Measurements from ENCODE around the gene ISYNA1. TPM values are rescaled to one million over a fixed set of nuclear protein-coding genes. Genes with fewer than 3 reads are reported as not detected.

ISYNA1 gene
- total RNA-seq, 8 experiments from 2014 or later, result 7.2 to 157 (median 86.2) TPM

DNA sequence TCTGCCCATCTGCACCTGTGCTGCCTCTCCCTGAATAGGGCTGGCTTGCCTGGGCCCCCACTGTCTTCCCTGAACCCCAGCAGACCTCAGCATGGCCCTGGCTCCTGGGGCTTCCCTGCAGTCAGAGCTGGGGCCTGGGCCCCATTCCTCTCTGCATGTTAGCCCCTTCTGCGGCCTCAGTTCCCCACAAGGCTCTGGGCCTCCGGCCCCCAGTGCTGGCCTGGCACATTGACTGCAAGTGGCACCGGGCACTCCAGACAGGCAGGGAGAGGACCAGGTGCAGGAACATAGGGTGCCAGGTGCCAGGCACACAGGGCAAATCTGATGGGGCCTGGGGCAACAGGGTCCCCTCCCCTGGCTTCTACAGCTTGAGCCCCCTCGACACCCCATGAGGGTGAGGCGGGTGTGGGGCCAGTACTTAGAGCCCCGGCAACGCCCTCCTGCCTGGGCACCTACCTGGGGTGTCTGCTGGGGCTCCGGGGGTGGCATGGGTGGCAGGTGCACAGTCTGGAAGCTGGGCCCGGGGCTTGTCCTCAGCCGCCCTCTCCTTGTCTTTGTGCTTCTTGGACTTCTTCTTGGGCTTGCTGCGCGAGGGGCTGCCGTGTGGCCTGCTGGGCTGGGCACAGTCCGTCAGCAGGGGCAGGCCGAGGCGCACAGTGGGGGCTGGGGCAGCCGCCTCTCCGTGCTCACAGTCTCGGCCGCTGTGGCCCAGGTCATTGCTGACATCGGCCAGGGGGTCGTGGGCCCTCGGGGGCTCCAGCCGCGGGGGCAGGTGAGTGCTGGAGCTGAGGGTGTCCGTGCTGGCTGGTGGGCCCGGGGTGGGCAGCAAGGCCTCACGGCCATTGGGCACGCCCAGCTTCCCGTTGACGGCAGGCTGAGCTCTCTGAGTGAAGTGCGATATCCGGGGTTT is 12.3 kb upstream of the ISYNA1 start:
- Histone ChIP-seq H3K4me3 (no peak overlapping the region), H3K4me1 (replicated peaks in 1 of 2) (peaks cover 19 to 20% of the 10 kb centered on the region in 2 donors), H3K27ac (no peak overlapping the region)
- in situ Hi-C loops (cut with MboI; ENCODE audit: low pct_unique_long_range_greater_than_20kb in 2 of 9, low sequenced_read_pairs in 9 of 9, unreplicated experiment in 9 of 9), result loop anchor here in 4 of 9 experiments (25.0 kb wide), 2 partner anchors 387 to 412 kb away; partner anchors contain the start of gene UPF1 (in 1 of the 4)
- 75 to 100% (median 77%) methylated on average over 1 to 6 of the region's 33 CpGs; no CpG with 5 or more reads in 6 of the 10 experiments for WGBS, 10 experiments
- peak in 6 of 8 experiments; percentile 5 to 11 (median 8) for ATAC-seq (replicated peaks in 6 of 8)

DNA sequence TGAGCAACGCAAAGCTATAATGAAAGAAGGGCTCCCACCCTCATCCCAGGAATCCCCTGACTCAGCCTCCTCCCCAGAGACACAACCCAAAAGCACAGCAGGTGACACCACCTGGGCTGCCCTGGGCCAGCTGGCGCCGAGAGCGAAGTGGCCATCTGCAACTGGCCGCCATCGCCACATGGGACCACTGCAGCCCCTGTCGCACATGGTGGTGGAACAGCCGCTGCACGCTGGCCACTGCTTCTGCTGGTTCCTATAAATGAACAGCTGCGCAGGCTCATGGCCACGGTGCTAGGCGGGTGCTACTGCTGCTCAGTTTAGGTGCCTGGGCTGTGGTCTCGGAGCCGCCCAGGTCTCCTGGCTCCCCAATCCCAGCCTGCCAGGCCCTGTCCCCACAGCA is 11.6 kb upstream of the ISYNA1 start:
- ATAC-seq (replicated peaks in 6 of 8), result no peak
- in situ Hi-C loops (cut with MboI; ENCODE audit: low pct_unique_long_range_greater_than_20kb in 2 of 9, low sequenced_read_pairs in 9 of 9, unreplicated experiment in 9 of 9), result no loop called here
- H3K4me1 ChIP-seq (replicated peaks in 1 of 2), result peaks cover 19 to 20% of the 10 kb centered on the region in 2 donors
- no peak overlapping the region for H3K27ac ChIP-seq
- 97% methylated on average over 6 of the region's 14 CpGs; no CpG with 5 or more reads in 9 of the 10 experiments for WGBS, 10 experiments
- no peak overlapping the region for H3K4me3 ChIP-seq

DNA sequence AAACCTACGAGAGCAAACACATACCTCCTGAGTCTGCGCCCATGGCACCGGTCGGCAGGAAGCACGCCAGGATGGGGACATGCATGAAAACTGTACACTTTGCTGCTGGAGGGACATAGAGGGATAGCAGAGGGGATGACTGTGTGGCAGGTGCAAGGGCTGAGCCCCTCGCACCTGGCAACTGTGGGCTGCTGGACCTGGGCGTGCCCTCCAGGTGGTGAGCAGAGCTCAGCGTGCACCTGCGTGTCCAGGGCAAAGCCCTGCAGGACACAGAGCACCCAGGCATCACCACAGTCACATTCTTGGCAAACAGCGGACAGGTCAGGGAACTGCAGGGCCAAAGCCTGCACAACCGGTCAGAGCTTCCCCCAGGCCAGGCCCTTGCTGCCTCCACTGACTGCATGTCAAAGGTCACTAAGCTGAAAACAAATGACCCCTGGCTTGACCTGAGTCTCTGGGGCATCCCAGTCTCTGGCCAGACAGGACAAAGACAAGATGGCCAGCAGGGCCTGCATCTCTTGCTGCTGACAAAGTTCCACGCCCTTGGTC is 9.0 kb upstream of the ISYNA1 start:
- in situ Hi-C loops (cut with MboI; ENCODE audit: low pct_unique_long_range_greater_than_20kb in 2 of 9, low sequenced_read_pairs in 9 of 9, unreplicated experiment in 9 of 9), result no loop called here
- ATAC-seq (replicated peaks in 6 of 8), result no peak

DNA sequence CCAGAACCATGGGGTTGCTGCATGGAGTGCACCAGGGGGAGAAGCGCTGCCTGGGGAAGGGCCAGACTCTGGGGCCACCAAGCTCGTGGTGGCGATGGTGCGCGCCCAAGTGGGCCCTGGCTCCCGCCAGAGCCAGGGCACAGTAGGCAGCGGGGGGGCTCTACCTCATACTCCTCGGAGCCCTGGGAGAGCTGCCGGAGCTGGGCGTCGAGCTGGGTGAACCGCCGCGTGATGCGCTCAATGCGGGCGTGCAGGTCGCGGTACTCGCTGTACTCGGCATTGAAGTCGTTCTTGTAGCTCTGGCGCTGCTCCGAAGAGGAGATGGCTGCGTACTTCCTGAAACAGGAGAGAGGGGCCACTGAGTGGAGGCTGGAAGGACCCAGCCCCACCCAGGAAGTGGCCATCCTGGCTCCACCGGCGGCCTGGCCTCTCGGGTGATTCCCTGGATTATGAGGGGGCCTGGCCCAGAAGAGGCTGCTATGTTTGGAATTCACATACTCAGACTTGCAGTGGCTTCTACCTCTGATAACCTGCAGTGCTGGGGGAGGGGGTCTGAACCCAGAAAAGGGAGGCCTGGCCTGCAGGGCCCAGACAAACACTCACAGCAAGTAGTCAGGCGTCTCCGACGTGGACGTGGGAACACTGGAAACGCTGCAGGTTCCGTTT is 8.3 kb upstream of the ISYNA1 start:
- Histone ChIP-seq H3K4me1 (replicated peaks in 1 of 2) (peaks cover 3 to 7% of the 10 kb centered on the region in 2 donors), H3K4me3 (no peak overlapping the region), H3K27ac (no peak overlapping the region)
- in situ Hi-C loops (cut with MboI; ENCODE audit: low pct_unique_long_range_greater_than_20kb in 2 of 9, low sequenced_read_pairs in 9 of 9, unreplicated experiment in 9 of 9), result no loop called here
- no peak for ATAC-seq (replicated peaks in 6 of 8)
- WGBS, 10 experiments, result 74 to 100% (median 100%) methylated on average over 1 to 15 of the region's 34 CpGs; no CpG with 5 or more reads in 5 of the 10 experiments

More for the DNA sequence above, 9.0 kb upstream of the ISYNA1 start:
- H3K4me1 ChIP-seq (replicated peaks in 1 of 2), result peaks cover 9 to 13% of the 10 kb centered on the region in 2 donors
- 71 to 100% (median 96%) methylated on average over 1 to 4 of the region's 12 CpGs; no CpG with 5 or more reads in 3 of the 10 experiments for WGBS, 10 experiments
- no peak overlapping the region for H3K27ac ChIP-seq
- no peak overlapping the region for H3K4me3 ChIP-seq

DNA sequence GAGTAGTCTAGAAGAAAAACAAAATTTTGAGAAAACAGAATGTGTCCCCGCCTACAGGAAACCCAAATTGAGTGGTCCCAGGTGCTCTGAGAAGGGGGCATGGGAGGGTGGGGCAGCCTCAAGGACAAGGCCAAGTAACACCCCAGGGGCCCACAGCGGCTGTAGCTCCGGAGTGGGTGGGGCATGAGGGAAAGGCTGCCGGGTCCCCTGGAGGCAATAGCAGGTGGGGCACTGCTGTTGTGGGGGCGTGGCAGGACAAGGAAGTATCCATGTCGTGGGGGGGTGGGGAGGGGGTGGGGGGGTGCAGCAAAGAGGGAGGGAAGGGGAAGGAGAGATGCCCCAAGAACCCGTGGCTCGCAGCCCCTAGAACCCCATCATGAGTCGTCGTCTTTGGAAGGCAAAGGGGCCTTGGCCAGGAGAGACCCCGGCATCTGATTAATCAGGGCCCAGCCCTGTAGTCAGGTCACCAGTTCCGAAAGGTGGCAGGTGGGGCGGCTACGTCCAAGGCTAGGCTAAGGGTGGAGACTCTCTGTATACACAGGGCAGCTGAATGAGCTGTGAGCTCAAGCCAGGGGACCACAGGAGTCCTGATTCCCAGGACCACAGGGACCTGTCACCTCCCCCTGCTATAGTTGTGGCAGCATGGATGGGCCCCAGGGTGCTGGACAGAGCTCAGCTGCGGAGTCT is 7.5 kb upstream of the ISYNA1 start:
- in situ Hi-C loops (cut with MboI; ENCODE audit: low pct_unique_long_range_greater_than_20kb in 2 of 9, low sequenced_read_pairs in 9 of 9, unreplicated experiment in 9 of 9), result no loop called here
- H3K4me3 ChIP-seq, result no peak overlapping the region
- WGBS, 10 experiments, result 60 to 100% (median 80%) methylated on average over 1 to 8 of the region's 15 CpGs; no CpG with 5 or more reads in 7 of the 10 experiments
- ATAC-seq (replicated peaks in 6 of 8), result peak in 1 of 8 experiments; percentile 2
- peaks cover 0 to 4% of the 10 kb centered on the region in 2 donors for H3K4me1 ChIP-seq (replicated peaks in 1 of 2)
- H3K27ac ChIP-seq, result no peak overlapping the region

DNA sequence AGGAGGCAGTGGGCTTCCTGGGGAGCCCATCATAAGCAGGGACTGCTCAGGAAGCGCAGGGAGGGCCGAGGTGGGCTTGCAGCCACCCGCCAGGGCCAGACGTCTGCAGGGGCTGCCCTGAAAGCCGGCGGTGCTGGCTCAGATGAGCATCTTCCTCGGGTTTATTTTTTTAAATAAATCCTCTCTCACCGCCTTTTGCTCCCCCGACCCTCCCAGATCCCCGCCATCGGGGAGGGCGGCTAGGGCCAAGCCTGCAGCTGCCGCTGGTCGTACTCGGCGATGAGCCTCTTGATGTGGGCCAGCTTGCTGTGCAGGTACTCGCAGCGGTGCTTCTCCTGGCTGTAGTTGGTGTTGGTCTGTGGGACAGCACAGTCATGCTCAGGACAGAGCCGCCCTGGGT is 6.6 kb upstream of the ISYNA1 start:
- no peak for ATAC-seq (replicated peaks in 6 of 8)
- 80 to 100% (median 100%) methylated on average over 1 to 14 of the region's 19 CpGs; no CpG with 5 or more reads in 5 of the 10 experiments for WGBS, 10 experiments
- H3K4me1 ChIP-seq (replicated peaks in 1 of 2), result peaks cover 3 to 8% of the 10 kb centered on the region in 2 donors
- H3K4me3 ChIP-seq, result no peak overlapping the region
- H3K27ac ChIP-seq, result no peak overlapping the region
- in situ Hi-C loops (cut with MboI; ENCODE audit: low pct_unique_long_range_greater_than_20kb in 2 of 9, low sequenced_read_pairs in 9 of 9, unreplicated experiment in 9 of 9), result no loop called here

DNA sequence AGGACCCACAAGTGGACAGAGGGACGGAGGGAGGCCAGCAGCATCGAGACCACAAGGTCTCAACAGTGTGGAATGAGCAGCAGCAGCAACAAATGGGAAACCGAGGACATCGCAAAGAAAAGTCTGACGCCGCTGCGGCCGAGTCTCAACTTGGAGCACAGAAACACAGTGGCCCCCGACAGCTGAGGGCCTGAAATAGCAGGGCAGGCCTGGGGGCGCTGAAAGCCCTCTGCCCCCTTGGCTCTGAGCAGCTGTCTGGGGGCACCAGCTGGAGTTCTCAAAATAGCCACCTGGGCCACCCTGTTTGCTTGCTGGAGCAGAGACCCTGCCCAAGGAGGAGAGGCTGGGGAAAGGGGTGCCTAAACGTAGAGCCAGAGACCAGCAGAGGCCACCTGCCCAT is 5.9 kb upstream of the ISYNA1 start:
- H3K4me1 ChIP-seq (replicated peaks in 1 of 2), result peaks cover 10 to 15% of the 10 kb centered on the region in 2 donors
- no peak overlapping the region for H3K27ac ChIP-seq
- 67 to 100% (median 95%) methylated on average over 1 to 7 of the region's 11 CpGs; no CpG with 5 or more reads in 6 of the 10 experiments for WGBS, 10 experiments
- no peak overlapping the region for H3K4me3 ChIP-seq
- no peak for ATAC-seq (replicated peaks in 6 of 8)
- in situ Hi-C loops (cut with MboI; ENCODE audit: low pct_unique_long_range_greater_than_20kb in 2 of 9, low sequenced_read_pairs in 9 of 9, unreplicated experiment in 9 of 9), result no loop called here

DNA sequence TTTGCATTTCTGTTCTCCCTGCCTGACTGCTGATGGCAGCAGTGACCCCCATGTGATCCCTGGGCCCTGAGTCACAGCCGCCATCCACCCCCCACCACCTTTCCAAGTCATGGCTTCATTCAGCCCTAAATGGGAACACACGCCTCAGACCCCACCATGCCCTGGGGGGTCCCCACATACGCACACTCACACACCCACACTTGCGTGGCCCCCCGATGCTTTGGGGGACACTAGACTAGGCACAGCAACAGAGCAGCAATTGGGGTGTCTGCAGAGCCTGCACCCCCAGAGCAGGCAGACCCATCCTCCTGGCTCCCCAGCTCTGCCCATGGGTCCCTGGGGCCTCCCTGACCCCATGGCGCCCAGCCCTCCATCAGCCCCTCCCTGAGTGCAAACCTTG is 5.5 kb upstream of the ISYNA1 start:
- 80 to 100% methylated on average over 1 of the region's 6 CpGs; no CpG with 5 or more reads in 8 of the 10 experiments for WGBS, 10 experiments
- in situ Hi-C loops (cut with MboI; ENCODE audit: low pct_unique_long_range_greater_than_20kb in 2 of 9, low sequenced_read_pairs in 9 of 9, unreplicated experiment in 9 of 9), result no loop called here
- Histone ChIP-seq H3K4me3 (no peak overlapping the region), H3K27ac (no peak overlapping the region), H3K4me1 (replicated peaks in 1 of 2) (peaks cover 14 to 20% of the 10 kb centered on the region in 2 donors)
- ATAC-seq (replicated peaks in 6 of 8), result no peak

DNA sequence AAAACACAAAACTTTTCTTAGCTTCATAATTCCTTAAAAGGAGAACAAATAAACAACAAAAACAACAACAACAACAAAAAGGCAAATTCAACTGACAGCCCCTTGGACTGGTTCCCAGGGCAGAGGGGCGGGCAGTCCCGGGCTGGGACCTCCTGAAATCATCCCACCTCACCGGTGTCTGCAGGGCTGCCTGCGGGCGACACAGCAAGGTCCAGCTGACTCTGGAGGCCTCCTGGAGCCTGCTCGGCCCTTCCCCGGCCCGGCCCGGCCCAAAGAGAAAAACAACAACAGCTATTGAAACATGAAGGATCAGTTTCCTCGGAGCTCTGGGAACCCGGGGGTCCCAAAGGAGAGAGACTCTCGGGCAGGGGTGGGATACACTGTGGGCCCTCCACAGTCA is 5.0 kb upstream of the ISYNA1 start:
- Histone ChIP-seq H3K4me3 (no peak overlapping the region), H3K27ac (no peak overlapping the region), H3K4me1 (replicated peaks in 1 of 2) (peaks cover 17 to 22% of the 10 kb centered on the region in 2 donors)
- in situ Hi-C loops (cut with MboI; ENCODE audit: low pct_unique_long_range_greater_than_20kb in 2 of 9, low sequenced_read_pairs in 9 of 9, unreplicated experiment in 9 of 9), result no loop called here
- ATAC-seq (replicated peaks in 6 of 8), result no peak
- WGBS, 10 experiments, result 58 to 90% (median 75%) methylated on average over 2 to 9 of the region's 12 CpGs; no CpG with 5 or more reads in 5 of the 10 experiments

DNA sequence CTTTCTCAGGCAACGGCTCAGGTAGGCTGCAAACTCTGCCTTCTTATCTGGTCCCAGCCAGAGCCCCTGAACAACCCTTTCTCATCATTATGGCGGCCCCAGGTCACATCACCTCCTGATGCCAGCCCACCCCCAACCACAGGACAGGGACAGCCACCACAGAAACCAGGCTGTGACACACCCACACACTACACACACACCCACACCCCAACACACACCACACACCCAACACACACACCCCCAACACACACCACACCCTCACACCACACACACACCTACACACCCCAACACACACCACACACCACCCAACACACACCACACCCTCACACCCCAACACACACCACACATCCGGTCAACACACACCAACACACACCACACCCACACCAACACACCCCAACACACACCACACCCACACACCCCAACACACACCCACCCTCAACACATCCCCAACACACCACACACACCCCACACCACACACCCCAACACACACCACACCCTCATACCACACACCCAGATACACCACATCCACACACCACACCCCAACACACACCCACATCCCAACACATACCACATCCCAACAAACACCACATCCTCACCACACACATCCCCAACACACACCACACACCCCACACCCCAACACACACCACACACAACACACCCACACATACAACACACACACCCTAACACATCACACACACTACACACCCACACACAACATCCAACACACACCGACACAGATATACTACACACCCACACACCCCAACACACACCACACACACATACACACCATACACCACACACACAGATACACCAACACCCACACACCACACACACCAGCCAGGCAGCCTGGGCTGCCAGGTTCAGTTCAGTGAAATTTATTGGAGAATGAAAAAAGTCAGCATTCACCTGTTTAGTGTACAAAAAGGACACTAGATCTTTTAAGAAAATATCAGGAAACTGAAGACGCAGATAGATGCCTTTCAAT is 4.2 kb upstream of the ISYNA1 start:
- ATAC-seq (replicated peaks in 6 of 8), result no peak
- Histone ChIP-seq H3K4me1 (replicated peaks in 1 of 2) (peaks cover 17 to 19% of the 10 kb centered on the region in 2 donors), H3K27ac (no peak overlapping the region), H3K4me3 (no peak overlapping the region)
- 86 to 100% (median 100%) methylated on average over 1 to 2 of the region's 5 CpGs; no CpG with 5 or more reads in 1 of the 10 experiments for WGBS, 10 experiments
- in situ Hi-C loops (cut with MboI; ENCODE audit: low pct_unique_long_range_greater_than_20kb in 2 of 9, low sequenced_read_pairs in 9 of 9, unreplicated experiment in 9 of 9), result no loop called here

DNA sequence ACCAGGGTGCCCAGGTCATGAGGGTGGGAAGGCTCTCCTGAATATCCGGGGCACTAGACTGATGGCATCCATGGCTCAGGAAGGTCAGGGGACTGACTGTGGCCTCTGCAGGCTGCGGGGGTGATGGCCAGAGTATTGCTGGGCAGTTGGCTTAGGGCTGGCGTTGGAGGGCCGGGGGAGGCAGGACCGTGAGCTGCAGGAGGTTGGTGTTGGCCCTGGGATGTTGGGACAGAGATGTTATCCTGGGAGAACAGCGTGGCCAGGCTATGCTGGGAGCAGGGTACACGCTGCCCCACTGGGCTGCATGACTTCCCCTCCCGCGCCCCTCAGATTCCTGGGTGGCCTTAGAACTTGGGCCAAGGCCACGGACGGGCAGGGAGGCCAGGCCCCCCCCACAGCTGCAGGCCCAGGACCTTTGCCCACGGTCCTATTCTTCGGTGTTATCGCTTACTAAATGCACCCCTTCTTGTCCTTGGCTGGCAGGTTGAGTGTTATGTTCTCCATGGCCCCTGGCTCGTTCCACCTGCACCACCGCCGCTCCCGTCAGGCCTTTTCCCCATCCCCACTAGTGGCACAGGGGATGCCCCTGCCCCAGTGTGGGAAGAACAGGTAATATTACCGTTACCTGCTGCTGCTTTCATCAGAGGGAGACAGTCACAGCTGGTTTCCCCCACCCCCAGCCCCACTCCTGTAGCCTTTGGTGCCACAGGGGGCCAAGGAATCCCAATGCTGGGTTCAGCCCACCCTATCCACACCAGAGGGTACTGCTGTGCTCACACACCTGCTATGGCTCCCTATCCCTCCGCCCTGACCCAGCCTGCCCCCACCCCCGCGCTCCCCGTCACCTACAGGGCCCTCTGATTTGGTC is 3.2 kb upstream of the ISYNA1 start:
- Histone ChIP-seq H3K27ac (no peak overlapping the region), H3K4me1 (replicated peaks in 1 of 2) (peaks cover 21 to 22% of the 10 kb centered on the region in 2 donors), H3K4me3 (no peak overlapping the region)
- in situ Hi-C loops (cut with MboI; ENCODE audit: low pct_unique_long_range_greater_than_20kb in 2 of 9, low sequenced_read_pairs in 9 of 9, unreplicated experiment in 9 of 9), result no loop called here
- no peak for ATAC-seq (replicated peaks in 6 of 8)
- 67 to 100% (median 97%) methylated on average over 1 to 5 of the region's 23 CpGs; no CpG with 5 or more reads in 4 of the 10 experiments for WGBS, 10 experiments

Data from motor neuron (in vitro differentiated cells).